Measurements from ENCODE around the gene KLHL29. TPM values are rescaled to one million over a fixed set of nuclear protein-coding genes. Genes with fewer than 3 reads are reported as not detected.

Gene KLHL29
- total and polyA plus RNA-seq, 2 of the 13 experiments (the other 11 are each of a cell fraction or from before 2014, with no cell fraction given) = 0.01 TPM; not detected in 1

GRCh38 chr2:23484767-23485166 is 99.8 kb downstream of the KLHL29 start (continued):
- TF ChIP-seq ZNF318 (CRISPR knock-in tag; IDR thresholded peaks at IDR 0.05) (no peak), ZNF678 (CRISPR knock-in tag; IDR thresholded peaks at IDR 0.05) (no peak), SOX13 (IDR thresholded peaks at IDR 0.05) (no peak), SOX13 (CRISPR knock-in tag; conservative IDR thresholded peaks at IDR 0.05 in 1 of 2, IDR thresholded peaks at IDR 0.05 in 1 of 2) (no peak), GATA4 (IDR thresholded peaks at IDR 0.05; ENCODE audit: borderline replicate concordance, low read depth) (no peak), SKI (IDR thresholded peaks at IDR 0.05; ENCODE audit: partially characterized antibody) (no peak), FIP1L1 (IDR thresholded peaks at IDR 0.05; ENCODE audit: borderline replicate concordance, insufficient read depth, low read depth, low read length) (no peak)

Measured in HepG2 (cell line).